GM12864 (cell line): ENCODE measurements around the gene NFIB.

Source experiments
- DNase-seq: peaks from one replicate; pipeline ENCODE4 v3.0.0-alpha.2; 2011; ENCODE audit warnings: low read depth
- H3K4me3 ChIP-seq: 2 replicates; pipeline ENCODE4 v1.5.1; 2011; ENCODE audit warnings: mild to moderate bottlenecking, low read depth, low read length, control low read depth
- TF ChIP-seq, protein P1 (sequence below): IDR thresholded peaks from 2 replicates; pipeline ENCODE4 v1.5.1; 2011; ENCODE audit warnings: low read depth, mild to moderate bottlenecking, moderate library complexity, low read length, control low read depth, inconsistent platforms; ENCODE audit errors: missing control alignments

Gene NFIB

DNA sequence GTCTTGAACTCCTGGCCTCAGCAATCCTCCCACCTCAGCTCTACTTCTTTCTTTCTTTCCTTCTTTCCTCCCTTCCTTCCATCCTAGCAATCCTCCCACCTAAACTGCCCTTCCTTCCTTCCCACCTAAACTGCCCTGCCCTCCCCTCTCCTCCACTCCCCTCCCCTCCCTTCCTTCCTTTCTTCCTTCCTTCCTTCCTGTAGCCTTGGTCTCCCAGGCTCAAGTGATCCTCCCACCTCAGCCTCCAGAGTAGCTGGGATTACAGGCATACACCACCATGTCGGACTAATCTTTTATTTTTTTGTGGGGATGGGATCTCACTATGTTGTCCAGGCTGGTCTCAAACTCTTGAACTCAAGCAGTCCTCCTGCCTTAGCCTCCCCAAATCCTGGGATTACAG lies 65.8 kb downstream of the NFIB start:
- DNase-seq, result no peak
- no peak overlapping the region for H3K4me3 ChIP-seq
- TF ChIP-seq, protein P1, sequence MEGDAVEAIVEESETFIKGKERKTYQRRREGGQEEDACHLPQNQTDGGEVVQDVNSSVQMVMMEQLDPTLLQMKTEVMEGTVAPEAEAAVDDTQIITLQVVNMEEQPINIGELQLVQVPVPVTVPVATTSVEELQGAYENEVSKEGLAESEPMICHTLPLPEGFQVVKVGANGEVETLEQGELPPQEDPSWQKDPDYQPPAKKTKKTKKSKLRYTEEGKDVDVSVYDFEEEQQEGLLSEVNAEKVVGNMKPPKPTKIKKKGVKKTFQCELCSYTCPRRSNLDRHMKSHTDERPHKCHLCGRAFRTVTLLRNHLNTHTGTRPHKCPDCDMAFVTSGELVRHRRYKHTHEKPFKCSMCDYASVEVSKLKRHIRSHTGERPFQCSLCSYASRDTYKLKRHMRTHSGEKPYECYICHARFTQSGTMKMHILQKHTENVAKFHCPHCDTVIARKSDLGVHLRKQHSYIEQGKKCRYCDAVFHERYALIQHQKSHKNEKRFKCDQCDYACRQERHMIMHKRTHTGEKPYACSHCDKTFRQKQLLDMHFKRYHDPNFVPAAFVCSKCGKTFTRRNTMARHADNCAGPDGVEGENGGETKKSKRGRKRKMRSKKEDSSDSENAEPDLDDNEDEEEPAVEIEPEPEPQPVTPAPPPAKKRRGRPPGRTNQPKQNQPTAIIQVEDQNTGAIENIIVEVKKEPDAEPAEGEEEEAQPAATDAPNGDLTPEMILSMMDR, result no peak

DNA sequence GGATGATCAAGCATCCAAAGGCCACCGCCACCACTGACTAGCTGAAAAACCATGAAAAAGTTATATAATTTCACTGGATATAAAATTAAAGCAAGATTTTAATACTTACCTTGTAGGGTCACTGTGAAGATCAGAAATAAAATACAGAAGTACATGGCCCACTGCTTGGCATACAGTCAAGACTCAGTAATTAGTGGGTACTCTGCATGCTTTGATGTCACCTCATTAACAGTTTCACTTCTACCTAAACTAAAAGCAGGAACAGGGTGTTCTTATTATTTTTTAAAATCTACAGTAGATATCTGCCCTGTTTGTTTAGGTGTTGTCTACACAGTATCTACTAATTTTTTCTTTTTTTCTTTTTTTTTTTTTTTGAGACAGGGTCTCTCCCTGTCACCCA lies 66.4 kb downstream of the NFIB start:
- no peak overlapping the region for H3K4me3 ChIP-seq
- no peak for DNase-seq
- TF ChIP-seq, protein P1, result no peak

DNA sequence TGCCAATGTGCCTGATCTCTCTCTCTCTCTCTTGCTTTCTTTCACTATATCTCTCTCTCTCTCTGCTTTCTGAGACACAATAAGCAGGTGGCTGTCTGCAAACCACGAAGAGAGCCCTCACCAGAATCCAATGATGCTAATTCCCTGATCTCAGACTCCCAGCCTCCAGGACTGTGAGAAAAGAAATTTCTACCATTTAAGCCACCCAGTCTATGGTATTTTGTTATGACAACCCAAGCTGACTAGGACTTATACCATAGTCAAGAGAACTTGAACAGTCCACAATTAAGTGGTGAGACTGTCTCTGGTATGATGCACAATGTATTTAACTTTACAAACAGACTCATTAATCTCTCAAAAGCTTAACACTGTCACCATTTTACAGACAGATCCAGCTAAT lies 67.0 kb downstream of the NFIB start:
- TF ChIP-seq, protein P1, result no peak
- DNase-seq, result no peak
- H3K4me3 ChIP-seq, result no peak overlapping the region

DNA sequence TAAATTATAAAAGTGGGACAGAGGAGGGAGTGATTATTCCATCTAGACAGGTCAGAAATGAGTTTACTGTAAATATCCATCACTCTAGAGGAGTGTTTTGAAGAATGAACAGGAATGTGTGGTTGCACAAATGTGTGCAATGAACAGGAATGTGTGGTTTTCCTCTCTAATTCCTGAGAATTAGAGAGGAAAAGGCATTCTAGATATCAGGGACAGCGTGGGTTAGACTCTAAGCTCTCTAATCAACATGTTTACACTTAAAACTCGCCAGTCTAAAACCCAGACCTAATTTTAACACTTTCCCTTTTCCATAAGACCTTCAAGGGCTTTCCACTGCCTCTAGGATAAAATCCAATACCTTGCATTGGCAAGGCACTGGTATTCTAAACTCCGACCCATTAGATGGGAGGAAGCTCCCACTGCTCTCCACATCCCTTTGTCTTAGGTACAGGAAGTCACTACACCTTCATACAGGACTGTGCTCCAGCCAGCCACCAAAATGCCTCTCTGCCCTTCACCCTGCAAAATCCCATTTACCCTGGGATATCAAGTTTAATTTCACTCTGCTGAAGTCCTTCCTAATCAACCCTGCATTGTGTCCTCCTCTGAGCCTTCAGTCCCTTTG lies 67.9 kb downstream of the NFIB start:
- TF ChIP-seq, protein P1, result no peak
- DNase-seq, result no peak
- no peak overlapping the region for H3K4me3 ChIP-seq

DNA sequence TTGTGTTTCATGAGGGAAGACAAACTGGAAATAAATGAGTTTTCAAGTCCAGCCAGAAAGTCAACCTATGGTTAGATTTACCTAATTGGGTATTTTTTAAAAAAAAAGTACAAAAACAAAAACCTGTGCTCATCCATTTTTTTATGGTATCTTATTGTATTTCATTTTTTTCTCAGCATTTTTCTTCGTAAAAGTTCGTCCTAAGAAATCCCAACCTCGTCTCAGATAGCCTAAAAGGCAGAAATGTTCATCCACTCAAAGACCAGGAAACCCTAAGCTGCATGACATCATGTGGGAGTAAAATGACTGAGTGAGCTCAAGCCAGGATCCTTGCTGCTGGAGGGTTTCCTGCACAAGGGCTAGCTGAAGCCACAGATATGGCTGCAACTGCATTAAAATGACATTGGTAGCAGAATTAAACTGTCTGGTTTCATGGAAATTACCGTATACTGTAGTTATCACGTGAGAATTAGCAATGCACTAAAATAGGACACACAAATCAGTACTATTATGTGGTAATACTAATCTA lies 70.4 kb downstream of the NFIB start:
- TF ChIP-seq, protein P1, result no peak
- DNase-seq, result no peak
- no peak overlapping the region for H3K4me3 ChIP-seq

DNA sequence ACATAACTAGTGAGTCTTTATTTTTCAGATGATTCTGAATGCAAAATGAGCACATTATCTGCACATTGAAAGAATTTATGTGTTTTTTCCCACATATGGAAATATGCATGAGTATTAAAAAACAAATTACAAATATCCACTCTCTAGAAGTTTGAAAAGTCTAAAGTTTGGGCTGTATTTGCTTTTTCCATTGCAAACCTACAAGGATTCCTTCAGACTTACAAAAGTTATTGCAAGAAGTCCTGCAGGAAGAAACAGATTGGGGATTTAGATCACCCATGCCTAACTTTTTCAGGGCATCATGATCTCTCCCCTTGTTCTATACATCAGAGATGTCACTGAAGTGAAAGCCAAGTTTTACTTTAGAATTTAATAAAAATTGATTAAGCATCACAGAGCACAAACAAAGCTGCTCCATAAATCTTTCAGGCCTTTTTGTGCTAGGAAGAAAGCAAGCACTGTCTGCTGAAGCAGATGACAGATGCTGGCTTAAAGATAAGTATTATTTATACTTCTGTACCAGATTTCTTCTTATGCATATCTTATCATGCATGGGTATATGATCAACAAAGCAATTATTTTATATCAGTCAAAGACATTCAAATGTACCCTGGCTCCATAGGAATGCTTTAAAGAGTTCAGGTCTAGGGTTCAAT lies 71.7 kb downstream of the NFIB start:
- TF ChIP-seq, protein P1, result no peak
- no peak overlapping the region for H3K4me3 ChIP-seq
- DNase-seq, result no peak

DNA sequence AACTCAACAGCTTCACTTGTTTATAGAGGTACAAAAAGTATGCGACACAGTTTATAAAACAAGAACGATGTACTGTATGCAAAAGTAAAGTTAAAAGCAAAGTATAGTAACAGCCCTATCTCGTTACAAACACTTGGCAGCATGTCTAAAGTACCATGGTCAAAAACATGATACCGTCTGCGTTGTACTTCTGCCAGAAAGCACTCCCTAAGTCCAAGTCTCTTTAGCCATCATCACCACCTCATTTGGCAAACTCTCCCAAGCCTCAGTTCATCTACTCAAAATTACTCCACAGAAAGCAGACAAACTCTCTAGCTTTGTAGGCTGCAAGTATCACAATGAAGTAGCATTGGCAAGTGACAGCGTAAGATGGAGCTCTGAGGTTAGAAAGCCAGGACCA lies 73.4 kb downstream of the NFIB start:
- TF ChIP-seq, protein P1, result no peak
- DNase-seq, result no peak
- H3K4me3 ChIP-seq, result no peak overlapping the region
